NK-92 treated with Interleukin-12 subunit alpha and Interleukin-12 subunit beta, amount 100 ng/mL, for 24 hours (cell line): Measurements from ENCODE around the gene CNOT1.
"Not testable (repeated sequence)": the region's sequence is repeated elsewhere in the genome, so short reads cannot be mapped to it uniquely, and the experiment has no call there.

Experiments
- DNase-seq: peaks from one replicate; lab custom pipeline; 2025; lab: John Stamatoyannopoulos, UW

The CNOT1 gene

DNA sequence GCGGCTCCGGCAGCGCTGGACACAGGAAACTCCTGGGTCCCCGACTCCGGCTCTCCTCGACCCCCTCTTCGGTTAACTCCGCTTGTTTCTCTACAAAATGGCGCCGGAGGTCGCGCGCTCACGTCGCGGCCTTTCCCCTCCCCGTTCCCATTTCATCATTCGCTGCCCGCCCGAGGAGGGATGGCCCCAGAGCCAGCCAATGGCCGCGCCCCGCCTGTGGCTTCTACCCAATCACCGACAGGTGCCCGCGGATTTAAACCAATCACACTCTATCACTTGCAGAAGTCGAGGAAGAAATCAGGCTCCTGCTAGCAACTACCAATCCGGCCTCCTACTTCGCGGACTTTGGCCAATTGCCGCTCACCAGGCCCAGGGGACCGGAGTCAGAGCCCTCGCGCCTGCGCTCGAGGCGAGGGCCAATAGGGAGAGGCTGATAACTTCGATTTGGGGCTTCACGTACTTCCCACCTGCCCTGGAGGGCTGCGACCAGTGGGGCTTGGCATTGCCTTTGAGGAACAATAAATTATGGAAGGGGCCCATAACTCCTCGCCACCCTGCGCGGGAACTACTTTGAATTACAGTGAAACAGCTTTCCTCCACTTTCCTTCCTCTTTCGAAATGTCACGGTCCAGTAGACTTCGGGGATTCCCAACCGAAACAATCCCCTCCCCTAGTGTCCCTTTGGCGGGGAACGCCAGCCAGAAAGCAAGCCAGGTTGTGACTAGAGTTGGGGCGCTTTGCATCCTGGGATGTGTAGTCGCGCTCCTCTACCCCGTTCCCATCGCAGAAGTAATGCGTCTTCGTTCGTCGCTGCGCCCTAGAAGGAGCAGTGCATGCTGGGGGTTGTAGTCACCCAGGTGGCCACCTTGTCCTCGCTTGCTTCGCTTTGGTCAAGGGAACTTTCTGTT, at the start of gene CNOT1:
Gene CNOT1 (minus strand): TSS at position 94 of the 908 bp plus-strand sequence. CDS start 30,489 bp downstream, outside the sequence.
- DNase-seq, result peak; percentile 93

DNA sequence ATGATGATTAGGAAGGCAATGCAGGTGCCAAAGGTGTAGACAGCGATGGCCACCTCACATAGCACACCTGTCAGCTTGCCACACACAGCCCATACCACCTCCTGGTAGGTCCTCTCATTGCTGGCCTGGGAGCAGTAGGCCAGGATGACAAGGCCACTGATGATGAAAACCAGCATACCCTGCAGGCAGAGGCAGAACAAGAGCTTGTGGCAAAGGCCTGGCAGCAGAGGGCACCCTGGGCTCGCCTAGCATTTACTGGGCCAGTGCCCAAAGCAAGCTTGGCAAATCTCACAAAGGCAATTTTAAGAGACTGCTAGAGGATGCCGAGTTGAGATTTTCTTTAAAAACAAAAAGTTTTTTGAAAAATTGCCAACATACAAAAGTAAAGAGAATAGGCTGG, 49.1 kb upstream of the CNOT1 start:
- no peak for DNase-seq

DNA sequence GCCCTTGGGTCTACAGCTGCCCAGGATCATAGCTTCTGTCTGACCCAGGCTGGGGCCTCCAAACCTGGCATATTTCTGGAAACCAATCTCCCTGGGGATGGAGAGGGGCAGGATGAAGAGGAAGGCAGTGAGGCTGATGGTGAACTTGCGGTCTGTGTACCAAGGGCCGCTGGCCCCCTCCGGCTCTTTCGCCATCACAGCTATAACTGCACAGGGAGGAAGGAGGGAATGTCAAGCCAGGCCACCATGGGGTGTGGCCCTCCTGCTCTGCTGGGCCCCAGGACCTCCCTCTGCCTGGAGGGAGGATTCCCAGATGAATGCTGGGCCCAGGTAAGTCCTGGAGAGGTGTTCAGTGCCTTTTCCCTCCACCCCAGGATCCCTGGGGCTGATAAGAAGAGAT, 48.6 kb upstream of the CNOT1 start:
- no peak for DNase-seq

DNA sequence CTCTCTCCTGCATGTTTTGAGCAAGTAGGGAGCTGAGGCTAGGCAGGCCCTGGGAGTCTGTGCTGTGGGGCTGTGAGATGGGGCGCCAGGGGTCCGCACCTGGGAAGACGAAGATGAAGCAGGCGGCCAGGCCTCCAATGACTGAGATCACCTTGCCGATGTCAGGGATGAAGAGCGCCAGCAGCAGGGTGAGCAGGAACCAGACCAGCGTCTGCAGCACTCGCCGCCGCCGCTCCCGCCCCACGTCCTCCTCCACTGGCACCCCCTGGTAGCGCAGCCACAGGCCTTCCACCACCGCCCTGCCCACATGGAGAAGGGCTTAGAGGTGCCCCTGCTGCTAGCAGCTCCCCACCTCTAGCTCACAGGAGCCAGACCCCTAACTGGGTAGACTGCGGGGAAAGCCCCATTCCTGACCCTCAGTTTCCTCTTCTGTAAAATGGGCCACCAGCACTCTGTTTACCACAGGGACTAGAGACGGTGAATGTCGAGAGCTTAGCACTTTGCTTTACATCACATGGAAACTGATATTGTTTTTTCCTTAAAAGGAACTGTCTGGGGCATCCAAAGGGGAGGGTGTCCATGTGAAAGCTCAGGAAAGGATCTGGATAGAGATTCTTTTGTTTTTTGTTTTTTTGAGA, 41.4 kb upstream of the CNOT1 start:
- no peak for DNase-seq

DNA sequence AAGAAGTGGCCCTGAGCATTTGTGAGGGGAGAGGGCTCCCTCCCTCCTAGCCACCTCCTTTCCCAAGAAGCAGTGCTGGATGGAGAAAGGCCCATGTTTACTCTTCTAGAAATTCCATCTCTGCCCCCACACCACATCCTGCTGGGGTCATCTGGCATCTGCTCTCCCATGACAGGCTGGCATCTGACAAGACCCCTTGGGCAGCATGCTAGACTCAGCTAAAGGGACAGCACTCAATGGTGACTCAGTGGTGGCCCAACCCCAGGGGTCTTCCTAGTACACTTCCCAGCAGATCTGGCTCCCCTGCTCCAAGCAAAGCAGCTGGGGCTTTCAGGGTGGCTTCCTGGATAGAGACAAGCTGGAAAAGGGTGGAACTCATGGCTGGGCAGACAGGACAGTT, 40.6 kb upstream of the CNOT1 start:
- DNase-seq, result no peak

DNA sequence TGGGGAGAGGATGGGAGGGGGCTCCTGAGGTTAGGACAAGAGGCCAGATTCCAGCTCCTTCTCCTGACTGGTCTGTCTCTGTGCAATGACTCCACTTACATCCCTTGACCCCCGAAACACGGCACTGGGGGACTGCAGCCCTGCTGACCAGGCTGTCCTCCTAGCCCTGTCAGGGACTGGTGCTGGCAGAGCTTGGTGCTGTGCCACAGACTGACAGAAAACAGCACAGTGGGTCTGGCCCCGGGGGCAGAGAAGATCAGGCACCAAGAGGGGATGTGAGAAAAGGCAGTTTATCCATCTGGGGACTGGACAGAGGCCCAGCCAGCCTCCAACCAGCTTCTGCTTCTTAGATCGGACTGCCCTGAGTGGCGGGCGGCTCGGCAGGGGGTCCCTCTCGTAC, 35.6 kb upstream of the CNOT1 start:
- no peak for DNase-seq

DNA sequence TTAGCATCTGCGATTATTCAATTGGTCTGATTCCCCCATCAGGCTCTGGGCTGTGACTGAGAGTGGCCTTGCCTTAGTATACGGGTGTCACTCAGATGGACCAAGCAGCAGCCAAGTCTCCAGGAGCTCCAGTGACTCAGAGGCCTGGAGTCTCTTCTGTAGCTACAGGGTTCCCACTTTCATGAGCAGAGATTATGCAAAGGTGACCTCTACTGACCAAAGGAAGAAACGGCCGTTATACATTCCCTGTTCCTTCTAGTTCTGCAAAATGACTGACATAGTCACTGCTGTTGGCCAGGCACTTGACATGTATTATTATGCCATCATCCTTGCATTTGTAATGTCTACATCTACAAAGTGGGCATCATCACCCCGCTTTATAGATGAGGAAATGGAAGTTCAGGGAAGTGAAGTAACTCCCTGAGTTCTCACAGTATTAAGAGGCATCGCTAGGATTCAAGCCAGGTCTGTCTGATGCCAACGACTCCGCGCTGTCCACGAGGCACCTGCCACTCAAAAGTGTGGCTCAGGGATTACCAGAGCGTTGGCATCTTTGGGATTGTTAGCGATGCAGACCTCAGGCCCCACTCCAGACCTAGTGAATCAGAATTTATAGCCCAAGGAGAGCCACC, 31.7 kb upstream of the CNOT1 start:
- no peak for DNase-seq

DNA sequence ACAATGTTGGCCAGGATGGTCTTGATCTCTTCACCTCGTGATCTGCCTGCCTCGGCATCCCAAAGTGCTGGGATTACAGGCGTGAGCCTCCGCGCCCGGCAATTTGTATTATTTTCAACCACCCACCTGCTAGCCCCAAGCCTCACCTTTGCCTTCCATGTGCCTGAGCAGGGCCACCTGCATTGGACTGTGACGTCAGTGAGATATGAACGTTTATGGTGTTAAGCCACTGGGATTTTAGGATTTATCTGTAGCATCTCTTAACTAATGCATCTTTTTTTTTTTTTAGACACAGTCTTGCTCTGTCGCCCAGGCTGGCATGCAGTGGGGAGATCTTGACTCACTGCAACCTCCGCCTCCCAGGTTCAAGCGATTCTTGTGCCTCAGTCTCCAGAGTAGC, 30.3 kb upstream of the CNOT1 start:
- not testable (repeated sequence) for DNase-seq

DNA sequence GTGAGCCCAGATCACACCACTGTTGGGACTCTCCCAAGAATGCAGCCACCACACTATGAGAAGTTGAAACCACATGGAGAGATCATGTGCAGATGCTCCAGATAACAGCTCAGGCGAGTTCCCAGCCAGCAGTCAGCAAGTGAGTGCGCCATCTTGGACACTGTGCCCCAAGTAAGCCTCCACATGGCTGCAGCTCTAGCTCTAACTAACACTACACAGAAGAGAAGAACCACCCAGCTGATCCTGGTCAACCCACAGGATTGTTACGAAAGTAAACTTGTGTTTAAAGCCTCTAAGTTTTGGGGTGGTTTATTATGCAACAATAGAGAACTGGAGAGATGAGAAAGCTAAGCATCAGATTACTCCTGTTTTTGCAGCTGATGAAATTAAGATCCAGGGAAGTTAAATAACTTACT, 29.2 kb upstream of the CNOT1 start:
- DNase-seq, result no peak

DNA sequence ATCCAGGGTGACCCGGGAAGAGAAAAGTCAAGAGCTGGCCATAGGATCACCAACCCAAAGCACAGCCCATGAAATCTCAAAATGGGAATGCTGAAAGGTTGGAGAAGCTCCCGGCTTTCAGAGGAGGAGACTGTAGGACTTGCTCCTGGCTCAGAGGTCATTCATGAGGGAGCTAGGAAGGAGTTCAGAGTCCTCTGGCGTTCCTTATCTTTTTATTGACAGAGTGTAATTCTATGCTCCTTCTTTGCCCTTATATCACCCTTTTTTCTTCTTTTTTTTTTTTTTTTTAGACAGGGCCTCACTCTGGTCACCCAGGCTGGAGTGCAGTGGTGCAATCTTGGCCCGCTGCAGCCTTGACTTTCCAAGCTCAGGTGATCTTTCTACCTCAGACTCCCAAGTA, 27.3 kb upstream of the CNOT1 start:
- no peak for DNase-seq

DNA sequence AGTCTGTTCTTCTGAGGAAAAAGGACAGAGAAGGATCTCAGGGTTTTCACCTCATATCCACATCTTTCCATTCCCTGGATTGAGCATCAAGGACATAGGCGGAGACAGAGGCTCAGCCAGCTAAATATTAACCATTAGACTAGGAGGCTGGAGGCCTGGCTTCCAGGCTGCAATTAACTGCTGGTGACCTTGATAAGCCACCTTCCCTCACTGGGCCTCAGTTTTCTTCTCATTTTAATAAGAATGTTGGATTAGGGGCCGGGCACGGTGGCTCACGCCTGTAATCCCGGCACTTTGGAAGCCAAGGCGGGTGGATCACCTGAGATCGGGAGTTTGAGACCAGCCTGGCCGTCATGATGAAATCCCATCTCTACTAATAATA, 25.6 kb upstream of the CNOT1 start:
- DNase-seq, result no peak

DNA sequence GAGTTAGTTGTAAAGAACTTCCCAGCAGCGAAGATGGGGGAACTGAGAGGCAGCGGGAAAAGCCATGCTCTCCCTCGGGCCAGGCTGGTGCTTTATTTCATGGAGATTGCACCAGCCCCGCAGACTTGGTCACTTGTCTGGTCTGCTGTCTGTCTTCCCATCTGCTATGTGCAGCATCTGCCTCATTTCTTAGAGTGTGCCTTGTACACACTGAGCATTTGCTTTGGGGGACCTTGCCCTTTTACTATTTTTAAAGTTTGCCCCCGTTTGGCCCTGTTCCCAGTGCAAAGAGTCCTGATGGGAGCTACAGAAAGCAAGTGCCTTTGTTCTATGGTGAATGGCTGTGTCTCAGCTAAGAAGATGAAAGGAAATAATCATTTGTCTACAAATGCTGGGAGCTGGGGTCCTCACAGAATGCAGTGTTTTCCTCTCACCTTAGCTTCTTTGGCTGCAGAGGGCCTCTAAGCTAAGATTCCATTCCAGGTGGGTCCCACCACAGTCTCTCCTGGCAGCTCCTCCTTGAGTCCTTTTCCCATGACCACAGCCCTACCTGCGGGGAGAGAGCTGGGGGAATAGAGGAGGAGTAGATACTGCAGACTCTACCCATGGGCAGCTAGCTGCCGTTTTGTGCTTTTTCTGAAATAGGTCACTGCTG, 25.1 kb upstream of the CNOT1 start:
- no peak for DNase-seq

DNA sequence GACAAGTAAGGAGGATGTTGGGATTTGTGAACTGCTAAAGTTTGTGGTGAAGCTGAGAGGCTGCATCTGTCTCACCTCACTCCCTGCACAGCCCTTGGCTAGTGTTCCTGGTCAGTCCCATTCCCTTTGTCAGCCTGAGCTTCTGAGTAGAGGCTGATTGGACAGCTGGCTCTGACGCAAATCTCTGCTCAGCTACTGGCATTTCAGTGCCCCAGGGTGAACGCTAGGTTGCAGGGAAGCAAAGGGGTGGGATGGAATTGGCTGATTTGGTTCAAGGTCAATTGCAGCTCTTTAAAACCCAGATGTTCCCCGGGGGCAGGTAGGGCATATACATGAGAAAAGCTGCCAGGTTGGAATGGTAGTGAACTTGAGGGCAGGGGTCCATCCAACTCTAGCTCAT, 23.1 kb upstream of the CNOT1 start:
- DNase-seq, result no peak

DNA sequence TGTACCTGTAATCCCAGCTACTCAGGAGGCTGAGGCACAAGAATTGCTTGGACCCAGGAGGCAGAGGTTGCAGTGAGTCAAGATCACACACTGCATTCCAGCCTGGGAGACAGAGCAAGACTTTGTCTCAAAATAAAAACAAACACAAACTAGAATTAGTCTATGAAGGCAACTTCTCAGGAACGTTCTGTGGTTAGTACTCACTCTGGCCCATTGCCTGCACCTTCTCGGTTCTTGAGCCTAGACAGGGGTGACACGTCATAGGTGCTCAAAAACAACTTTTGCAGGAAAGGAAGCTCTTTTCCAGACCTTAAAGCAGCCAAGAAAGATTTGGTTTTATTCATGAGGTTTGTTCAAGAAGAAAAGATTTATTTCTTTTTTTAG, 22.3 kb upstream of the CNOT1 start:
- DNase-seq, result no peak

DNA sequence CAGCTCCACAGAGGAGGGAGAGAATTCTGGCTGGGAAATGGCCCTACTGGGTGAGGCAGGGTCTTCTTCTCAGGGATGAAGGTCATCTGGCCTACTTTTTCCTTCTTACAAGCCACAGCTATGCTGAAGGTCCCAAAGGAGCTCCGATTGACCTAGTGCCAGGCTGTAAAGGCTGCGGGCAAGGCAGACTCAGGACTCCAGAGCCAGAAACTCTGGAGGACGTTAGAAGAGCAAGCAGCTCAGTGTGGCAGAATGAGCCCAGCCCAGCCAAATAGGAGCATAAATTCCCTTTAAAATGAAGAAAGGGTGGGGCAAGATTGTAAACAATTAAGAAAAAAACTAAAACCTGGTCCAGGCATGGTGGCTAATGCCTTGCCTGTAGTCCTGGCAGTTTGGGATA, 20.1 kb upstream of the CNOT1 start:
- no peak for DNase-seq

DNA sequence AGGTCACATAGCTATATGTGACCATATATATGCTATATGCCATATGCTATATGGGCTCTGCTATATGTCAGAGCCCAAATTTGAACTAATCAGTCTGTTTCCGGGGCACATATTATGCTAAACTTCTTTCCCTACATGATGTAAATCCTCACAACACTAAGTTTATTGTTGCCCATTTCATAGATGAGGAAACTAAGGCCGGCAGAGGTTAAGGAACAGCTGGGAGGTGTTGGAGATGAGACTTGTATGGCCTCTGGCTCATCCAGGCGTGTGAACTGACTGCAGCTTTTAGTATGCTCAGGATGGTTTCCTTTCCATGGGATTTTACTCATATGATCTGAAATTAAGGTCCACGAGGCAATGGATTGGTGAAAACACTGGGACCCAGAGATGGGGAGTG, 17.5 kb upstream of the CNOT1 start:
- no peak for DNase-seq

DNA sequence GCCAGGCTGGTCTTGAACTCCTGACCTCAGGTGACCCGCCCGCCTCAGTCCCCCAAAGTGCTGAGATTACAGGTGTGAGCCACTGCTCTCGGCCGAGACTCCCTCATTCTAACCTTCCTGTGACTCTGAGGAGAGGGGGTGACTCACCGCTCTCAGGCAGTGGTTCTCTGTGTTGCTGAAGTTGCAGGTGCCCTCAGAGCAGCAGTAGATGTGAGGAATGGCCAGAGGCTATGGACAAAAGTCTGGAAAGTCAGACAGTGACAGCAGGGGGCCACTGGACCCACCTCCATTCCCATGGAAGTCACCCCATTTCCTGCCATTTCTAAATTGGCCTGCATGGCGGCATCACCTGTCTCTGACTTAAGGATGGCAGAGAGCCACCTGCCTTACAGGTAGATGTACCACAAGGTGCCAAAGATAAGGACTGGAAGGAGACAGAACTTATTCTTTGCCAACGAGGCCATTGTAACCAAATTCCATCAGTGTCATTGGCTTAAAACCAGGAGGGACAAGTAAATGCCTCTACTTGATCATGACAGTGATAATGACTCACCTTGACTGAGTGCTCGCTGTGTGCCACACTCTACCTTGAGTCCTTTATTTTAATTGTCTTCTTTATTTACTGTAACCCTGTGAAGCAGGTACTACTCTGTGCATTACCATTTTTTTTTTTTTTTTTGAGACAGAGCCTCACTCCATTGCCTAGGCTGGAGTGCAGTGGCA, 15.3 kb upstream of the CNOT1 start:
- no peak for DNase-seq

DNA sequence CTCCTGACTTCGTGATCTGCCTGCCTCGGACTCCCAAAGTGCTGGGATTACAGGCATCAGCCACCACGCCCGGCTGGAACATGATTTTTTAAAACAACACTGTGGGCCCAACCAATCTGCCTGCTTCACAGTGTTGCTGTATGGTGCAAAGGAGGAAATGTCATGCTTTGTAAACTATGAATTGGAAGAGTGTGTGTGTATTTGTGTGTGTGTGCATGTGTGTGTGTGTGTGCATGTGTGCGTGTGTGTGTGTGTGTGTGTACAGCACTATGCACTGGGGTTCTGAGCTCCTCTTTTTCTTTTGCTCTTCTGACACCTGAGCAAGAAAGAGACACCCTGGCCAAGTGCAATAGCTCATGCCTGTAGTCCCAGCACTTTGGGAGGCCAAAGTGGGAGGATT, 14.5 kb upstream of the CNOT1 start:
- DNase-seq, result no peak

DNA sequence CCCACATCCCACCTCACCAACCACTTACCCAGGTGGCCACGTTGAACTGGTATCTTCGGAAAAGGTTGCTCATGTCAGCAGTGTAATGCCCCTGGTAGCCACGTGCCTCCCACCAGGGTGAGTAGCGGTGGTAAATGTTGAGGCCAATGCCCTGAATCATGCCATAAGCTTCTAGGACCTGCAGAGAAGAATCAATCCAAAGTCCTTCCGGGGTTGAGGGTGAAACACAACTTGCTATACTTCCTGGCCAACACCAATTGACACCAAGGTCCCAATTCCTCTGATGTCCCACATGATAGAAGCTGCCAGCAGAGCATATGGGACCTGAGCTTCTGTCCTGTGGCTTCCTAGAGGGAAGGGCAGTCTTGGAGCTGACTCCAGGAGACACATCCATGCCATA, 11.3 kb upstream of the CNOT1 start:
- DNase-seq, result no peak

DNA sequence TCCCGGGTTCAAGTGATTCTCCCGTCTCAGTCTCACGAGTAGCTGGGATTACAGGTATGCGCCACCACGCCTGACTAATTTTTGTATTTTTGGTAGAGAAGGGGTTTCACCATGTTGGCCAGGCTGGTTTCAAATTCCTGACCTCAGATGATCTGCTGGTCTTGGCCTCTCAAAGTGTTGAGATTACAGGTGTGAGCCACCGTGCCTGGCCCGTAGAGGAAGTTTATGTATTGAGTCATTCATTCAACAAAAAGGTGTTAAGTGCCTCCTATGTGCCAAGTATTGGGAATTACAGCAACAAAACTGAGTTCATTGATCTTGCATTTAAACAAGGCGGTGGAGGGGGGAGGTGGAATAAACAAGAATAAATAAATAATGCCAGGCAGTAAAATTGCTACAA, 10.2 kb upstream of the CNOT1 start:
- no peak for DNase-seq

DNA sequence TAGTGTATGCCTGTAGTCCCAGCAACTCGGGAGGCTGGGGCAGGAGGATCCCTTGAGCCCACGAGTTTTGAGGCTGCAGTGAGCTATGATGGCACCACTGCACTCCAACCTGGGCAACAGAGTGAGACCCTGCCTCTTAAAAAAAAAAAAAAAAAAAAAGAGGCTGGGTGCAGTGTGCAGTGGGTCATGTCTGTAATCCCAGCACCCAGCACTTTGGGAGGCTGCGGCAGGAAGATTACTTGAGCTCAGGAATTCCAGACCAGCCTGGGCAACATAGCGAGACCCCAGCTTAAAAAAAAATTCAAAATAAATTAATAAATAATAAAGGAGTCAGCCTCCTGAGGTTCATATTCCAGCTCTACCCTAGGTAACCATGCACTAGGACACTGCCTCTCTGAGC, 9.6 kb upstream of the CNOT1 start:
- DNase-seq, result no peak
